ENCODE data around the gene SLC45A3.

Gene SLC45A3

DNA sequence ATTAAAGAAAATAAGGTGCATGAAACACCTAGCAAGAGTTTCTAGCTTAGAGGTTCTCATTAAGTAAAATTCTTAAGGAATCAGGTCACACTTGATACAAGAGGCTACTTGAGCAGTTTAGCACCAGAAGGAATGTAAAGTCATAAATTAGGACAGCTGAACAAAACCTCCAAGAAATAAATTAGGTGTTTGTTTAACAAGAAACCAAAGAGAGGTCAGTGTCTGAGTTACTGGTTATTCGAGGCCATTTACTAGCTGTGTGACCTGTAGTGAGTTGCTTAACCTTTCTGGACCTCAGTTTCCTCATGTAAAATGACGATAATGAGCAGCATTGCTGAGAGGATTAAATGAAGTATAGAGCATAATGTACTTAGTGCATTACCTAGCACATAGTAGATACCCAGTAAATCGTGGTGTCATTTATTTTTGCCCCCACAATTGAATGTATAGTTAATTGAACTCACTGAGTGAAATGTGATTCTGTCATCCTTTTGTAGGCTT, 47.6 kb downstream of the SLC45A3 start:
- DNase-seq = no peak

DNA sequence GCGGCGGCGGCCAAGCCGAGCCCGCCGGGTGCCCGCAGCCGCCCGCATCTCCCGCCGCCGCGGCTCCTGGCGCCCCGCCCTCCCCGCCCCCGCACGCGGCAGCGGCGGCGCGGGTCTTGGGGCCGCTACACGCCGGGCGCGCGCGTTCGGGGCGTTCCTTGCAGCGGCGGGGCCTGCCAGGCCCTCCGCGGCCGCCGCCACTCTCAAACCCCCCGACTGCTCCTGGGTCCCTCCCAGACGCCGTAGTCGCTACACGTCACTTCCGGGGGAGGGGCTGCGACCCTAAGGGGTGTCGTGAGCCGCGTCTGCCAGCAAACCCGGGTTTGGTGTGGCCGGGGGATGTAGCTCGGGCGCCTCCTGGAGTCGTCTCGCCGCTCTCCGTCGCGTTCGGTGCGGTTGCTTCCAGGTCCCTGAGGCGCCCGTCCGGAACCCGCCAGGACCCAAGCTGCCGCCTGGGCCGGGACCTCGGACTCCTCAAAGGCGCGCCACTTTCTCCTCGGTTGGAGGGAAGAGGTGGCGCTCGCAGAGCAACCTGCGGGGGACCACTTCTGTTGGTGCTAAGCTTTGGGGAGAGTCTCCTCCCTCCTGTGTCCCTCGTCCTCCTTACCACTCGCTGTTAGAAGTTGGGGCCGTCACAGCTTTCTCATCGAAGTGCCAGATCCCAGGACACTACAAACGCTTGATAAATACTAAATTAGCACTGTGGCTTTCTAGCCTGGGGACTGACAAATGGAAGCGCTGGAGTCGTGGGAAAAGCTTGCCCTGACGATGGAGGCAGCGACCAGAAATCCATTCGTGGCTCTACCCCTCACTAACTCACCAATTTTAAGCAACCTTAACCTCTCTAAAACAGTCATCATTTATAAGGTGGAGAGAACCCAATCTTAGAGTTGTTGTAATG, 48.3 kb downstream of the SLC45A3 start, which contains the start of gene ELK4:
ELK4 (minus strand) TSS at position 244 of the 901 bp plus-strand sequence. CDS start 8,129 bp downstream, outside the sequence.
- DNase-seq = peak; percentile 100

DNA sequence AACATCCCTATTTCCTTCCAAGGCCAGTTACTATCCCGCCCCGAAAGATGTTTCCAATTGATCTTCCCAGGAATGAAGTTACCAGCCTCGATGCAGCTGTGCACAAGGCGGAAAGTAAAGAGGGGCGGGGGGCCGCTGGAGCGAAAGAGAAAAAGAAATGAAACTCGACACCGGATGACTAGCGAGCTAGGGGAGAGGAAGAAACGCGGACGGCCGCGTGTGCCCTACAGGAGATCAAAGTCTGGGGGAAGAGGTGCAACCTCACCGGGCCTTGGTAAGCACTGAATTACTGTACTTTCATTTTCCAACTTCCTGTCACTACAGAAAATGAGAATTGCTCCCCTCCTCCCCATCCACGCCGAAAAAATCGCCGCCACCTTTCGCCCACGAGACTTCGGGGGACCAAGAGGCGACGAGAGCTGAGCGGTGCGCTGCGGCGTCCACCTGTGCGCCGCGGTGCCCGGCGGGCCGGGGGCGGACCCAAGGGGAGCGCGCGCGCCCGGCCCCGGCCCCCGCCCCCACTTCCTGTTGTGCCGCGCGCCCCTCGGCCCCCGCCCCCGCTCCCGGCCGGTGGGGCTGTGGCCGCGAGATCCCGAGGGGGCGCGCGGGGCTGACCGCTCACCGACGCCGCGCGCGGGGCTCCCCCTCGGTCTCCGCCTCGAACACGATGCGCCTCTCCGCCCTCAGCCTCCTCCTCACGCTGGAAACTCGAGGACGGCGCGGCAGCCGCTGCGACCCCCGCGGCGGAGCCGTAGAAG, 49.1 kb downstream of the SLC45A3 start:
- peak; percentile 80 for DNase-seq

DNA sequence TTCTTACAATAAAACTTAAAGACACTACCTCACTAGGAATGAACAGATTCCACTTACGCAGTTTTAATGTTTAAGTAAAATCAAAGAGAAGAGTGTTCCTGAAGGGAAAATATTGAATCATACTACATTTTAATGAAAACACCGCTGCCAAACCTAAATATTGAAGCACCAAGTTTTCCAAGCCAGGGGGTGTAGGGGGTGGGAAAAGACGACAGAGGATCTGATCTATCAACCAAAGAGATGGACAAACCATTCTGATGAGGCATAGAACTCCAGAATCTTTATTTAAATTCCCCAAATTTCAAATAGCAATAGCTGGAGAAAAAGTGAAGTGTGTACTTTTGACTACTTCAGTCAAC, 49.7 kb downstream of the SLC45A3 start:
- no peak for DNase-seq

DNA sequence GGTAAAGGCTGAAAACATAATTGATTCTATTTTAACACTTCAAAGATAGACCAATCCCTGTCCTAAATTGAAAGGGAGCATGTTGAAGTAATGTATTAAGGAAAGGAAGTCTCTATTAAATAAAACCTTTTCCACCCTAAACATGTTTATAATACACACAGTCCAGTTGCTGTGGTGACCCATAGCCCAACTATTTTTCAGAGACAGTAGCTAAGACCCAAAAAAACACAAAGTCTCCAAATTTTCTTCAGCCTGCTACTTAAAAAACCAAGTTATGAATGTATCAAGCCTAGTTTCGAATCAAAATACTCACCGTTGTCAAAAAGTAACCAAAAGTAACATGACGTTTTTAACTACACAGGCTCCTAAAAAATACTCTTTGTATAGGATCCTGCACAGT, 50.1 kb downstream of the SLC45A3 start:
- DNase-seq = no peak

DNA sequence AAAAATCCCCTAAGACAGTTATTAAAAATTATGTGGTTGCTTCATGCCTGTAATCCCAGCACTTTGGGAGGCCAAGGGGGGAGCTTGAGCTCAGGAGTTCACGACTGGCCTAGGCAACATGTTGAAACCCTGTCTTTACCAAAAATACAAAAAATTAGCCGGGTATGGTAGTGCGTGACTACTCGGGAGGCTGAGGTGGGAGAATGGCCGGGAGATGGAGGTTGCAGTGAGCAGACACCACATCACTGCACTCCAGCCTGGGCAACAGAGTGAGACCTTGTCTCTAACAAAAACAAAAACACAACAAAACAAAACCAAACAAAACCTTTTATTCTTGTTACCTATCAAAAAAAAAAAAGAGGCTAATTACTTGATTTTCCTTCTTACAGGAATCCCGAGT, 50.6 kb downstream of the SLC45A3 start:
- DNase-seq = no peak

DNA sequence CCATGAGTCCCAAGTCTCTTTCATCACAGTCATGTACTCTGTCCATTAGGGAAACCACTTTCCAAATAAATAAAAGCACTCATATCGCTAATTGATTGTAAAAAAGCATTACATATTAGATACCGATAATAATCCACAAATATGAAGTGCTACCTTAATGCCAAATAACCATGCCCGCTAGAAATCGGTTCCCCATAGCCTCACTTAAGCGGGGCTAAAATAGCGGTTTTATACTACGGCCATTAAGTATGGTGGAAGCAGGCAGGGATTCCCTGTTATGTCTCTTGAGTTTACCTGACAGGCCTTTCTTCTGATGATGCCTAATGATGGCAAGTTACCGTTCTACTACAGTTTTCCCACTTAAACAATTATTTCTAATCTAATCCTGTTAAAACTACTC, 52.4 kb downstream of the SLC45A3 start:
- no peak for DNase-seq

DNA sequence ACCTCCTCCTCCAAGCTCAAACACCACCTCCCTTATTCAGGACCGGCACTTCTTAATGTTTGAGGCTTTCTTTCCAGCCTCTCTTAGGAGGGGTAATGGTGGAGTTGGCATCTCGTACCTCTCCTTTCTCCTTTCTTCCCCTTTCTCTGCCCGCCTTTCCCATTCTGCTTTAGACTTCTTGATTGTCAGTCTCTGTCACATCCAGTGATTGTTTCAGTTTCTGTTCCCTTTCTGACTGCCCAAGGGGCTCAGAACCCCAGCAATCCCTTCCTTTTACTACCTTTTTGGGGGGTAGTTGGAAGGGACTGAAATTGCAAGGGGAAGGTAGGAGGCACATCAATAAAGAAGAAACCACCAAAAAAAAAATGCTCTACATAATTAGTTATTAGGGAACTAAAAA, 54.1 kb downstream of the SLC45A3 start:
- no peak for DNase-seq

DNA sequence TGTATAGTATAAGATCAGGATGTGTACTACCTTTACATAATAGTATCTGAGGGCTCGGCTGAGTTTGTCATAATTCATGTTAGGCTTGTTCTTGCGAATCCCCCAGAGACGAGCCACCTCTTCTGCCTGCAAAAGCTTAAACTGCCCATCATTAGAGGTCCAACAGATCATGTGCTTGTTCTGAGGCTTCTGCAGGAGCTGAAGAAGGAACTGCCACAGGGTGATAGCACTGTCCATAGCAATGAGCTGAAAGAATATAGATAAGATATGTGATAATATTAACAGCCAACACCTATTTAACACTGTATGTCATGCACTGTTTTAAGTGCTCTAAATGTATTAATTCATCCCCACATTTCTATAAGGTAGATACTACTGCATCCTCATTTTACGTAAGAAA, 56.7 kb downstream of the SLC45A3 start:
- no peak for DNase-seq

DNA sequence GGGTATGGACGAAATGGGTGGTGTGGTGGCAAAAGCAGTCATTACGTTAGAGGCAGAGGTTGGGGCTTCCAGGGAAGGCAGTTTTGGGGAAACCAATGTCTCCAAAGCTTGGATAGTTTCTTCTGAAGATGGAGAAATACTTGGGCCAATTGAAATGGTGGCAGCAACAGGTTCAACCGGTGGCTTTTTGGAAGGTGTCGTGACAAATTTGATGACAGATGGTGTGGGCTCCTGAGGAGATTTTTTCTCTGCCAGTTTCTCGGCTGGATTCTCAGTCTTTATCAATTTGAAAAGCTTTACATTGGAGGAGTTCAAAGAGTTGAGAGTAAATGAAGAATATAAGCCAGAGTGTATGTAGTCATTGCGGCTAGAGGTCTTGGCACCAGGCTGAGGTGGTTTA, 60.0 kb downstream of the SLC45A3 start:
- DNase-seq = no peak

DNA sequence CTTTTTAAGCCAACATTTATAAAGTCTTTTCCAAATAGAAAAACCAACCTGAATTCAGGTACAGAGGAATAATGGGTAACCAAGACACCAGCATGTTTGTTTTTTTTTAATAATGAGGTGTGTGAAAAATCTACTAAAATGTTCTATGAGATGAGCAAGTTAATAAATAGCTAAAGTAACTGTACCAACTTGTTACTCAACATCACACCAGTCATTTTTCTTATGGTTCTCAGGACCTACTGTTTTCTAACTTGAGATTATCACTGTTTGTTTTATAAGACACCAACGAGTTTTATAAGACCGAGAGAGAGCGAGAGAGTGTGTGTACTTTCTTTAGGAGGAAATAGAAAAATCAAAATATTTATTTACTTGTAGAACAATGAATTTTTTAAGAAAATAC, 60.9 kb downstream of the SLC45A3 start:
- no peak for DNase-seq

DNA sequence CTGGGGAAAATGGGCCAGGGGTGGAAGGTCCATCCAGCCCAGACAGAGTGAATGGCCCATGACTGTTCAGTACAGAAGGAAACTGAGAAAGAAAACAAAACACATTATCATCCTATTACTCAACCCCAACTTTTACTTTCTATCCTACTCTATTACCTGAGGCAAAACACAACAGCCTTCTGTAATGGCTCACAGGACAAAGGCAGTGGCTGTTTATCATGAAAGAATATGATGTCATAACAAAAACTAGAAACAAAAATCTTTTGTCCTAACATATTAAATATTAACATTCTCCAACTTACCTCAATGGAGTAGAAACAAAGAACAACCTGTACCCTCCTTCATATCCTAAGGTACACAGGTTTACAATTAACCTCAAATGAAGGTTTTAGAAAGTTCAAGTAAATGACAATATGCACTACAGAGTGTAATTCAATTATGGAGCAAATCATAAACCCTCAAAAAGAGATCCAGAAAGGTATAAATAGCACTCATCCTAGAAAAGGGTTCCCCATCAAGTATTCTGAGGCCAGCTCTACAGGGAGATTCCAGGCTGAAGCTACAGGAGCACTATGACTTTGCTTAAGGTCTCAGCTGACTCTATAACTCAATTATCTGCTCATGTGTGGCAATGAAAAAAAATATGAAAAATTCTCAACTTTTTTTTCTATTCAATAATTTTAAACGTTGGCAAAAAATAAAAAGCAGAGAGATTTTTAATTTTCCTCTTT, 63.6 kb downstream of the SLC45A3 start:
- no peak for DNase-seq

DNA sequence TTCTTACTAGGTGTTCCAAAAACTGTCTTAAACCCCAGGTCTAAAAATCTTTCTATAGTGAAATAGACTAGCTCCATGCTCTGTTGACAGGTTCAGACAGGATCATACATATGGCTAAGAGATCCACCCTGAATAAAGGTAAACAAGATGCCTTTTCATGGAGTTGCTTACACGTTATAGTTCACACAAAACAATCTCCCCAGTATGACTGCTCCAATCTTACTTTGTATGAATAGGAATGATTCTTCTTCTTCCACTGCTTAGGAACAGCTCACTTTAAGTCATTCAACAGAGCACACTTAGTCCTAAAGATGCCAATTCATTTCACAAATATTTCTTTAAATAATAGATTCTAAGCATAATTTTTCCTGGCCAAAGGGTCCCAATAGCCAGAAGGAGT, 64.5 kb downstream of the SLC45A3 start:
- no peak for DNase-seq

DNA sequence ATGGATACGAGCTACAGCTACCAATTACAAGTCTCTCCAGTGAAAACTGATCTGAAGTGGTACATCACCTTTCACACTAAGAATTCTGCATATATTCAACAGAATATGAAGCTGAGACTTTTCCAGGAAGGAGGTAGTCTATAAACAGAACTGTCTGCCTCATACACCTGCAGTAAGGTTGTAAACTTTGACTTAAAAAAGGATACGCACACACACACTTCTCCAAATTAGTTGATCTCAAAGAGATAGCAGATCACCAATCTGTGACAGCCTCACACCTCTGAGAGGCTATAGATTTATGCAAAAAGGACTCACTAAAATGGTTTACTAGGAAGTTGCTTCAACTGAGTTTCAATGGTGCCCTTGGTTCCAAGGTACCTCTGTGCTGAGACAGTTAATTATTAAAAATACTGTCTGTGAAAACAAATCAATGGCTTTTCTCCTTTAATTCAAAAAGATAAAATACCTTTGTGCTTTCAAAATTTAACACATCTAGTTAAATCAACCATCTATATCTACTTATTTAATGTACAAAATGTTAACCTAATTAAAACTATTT, 66.4 kb downstream of the SLC45A3 start:
- DNase-seq = no peak

DNA sequence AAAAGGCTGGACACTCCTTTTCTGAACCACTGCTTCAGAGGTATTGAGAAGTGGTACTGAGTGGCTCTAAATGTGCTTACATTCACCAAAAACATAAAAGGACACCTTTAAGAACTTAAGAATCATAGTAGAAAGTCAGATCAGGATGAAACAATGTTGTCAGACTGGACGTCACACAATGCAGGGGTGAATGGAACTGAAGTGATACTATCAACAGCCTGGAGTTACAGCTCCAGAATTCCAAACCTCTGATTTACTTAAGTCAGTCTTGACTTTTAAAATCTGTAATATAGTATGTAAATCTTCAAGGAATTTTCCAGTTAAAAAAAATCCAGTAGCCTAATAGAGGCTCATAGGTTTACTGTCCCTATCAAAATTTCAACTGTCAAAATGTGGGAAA, 67.8 kb downstream of the SLC45A3 start:
- no peak for DNase-seq

DNA sequence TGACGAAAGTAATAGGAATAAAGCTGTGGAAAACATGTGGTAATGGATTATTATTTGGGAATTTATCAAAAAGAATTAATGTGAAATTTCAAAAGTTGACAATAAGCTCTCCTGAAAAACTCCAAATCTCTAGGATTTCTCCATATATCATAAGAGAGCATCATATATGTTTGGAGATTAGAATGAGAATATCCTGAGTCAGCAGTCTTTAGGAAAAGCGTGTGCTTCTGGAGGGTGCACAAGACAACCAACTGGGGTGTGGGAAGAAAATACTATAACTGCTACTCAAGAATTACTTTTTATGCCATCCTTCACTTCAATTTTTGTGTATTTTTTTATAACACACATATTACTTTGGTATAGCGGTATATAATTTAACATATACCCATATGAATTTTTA, 68.2 kb downstream of the SLC45A3 start:
- DNase-seq = no peak

DNA sequence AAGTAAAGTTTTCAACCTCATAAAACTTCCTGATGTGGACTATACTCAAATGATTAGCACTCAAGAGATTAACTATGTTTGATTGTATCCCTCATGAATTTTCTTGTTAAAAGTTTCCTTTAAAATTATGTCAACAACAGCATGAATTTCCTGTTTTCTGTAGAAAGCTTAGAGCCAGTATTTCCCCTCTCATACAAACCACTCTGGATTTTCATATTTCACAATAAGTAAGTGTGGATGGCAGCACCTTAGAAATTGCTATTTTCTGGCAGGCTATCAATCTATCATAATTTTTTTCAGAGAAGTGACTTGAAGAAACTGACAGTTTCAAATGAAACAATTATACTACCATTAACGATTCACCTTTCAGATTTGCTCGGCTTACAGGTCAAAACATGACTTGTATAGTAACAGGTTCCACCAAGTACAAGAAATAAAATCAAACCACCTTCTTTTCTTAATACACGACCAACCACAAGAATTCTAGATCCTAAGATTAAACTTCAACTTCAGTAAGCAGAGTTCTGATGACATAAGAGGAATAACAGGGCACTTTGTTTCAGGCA, 69.3 kb downstream of the SLC45A3 start:
- DNase-seq = no peak

DNA sequence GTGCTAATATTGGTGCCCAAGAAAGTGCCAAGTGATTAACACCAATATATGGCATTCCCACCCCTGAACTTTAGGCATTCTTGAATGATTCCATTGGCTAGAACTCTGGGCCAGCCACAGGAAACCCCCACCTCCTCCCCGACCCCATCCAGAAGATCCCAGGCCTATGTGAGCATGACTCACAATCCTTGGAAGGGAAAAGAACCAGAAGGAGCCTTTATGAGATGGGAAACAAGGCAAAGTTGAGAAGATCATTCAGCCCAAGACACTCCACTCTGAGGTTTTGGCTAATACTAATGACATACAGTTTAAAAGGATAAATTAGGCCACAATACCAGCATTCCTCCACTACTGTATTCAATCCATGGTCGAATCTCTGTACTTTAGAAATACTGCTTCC, 70.3 kb downstream of the SLC45A3 start:
- DNase-seq = no peak

Data from stimulated activated CD4-positive, alpha-beta T cell treated with anti-CD3 and anti-CD28 coated beads, Interleukin-4, amount 100 ng/mL, for 1 hour (primary cell).